GM21825 (cell line): Measurements from ENCODE around the gene THSD4.
"Not testable (repeated sequence)": the region's sequence is repeated elsewhere in the genome, so short reads cannot be mapped to it uniquely, and the experiment has no call there.

Source experiments
- ATAC-seq: cut with Tn5 transposase; IDR thresholded peaks from one replicate; pipeline ENCODE4 v1.9.1; 2021; ENCODE audit warnings: mild to moderate bottlenecking, moderate library complexity; ENCODE audit not compliant: unreplicated experiment

The THSD4 gene

GRCh38 chr15:71669688-71670087 is 554.4 kb downstream of the THSD4 start:
- no peak for ATAC-seq

GRCh38 chr15:71670222-71670621 is 555.0 kb downstream of the THSD4 start:
- ATAC-seq: not testable (repeated sequence)

GRCh38 chr15:71674354-71674753 is 559.1 kb downstream of the THSD4 start:
- no peak for ATAC-seq

GRCh38 chr15:71677352-71677751 is 562.1 kb downstream of the THSD4 start:
- no peak for ATAC-seq

GRCh38 chr15:71677766-71678165 is 562.5 kb downstream of the THSD4 start:
- ATAC-seq: no peak

GRCh38 chr15:71678191-71678590 is 562.9 kb downstream of the THSD4 start:
- no peak for ATAC-seq

- ATAC-seq: no peak
These were observed 563.3 kb downstream of the THSD4 start for GRCh38 chr15:71678605-71679004.

GRCh38 chr15:71679223-71679792 is 564.0 kb downstream of the THSD4 start:
- no peak for ATAC-seq

- ATAC-seq: no peak
These were observed 564.6 kb downstream of the THSD4 start for GRCh38 chr15:71679793-71680353.

GRCh38 chr15:71682001-71682400 is 566.7 kb downstream of the THSD4 start:
- ATAC-seq: no peak

- ATAC-seq: no peak
These were observed 568.4 kb downstream of the THSD4 start for GRCh38 chr15:71683411-71684274.

GRCh38 chr15:71685420-71685993 is 570.2 kb downstream of the THSD4 start:
- no peak for ATAC-seq

- ATAC-seq: no peak
These were observed 571.2 kb downstream of the THSD4 start for GRCh38 chr15:71686221-71687050.

- no peak for ATAC-seq
These were observed 572.7 kb downstream of the THSD4 start for GRCh38 chr15:71687902-71688508.

- ATAC-seq: no peak
These were observed 573.3 kb downstream of the THSD4 start for GRCh38 chr15:71688509-71689094.

- ATAC-seq: no peak
These were observed 575.8 kb downstream of the THSD4 start for GRCh38 chr15:71691081-71691457.

GRCh38 chr15:71691458-71692417 is 576.5 kb downstream of the THSD4 start:
- no peak for ATAC-seq

GRCh38 chr15:71697236-71697635 is 582.0 kb downstream of the THSD4 start:
- no peak for ATAC-seq

GRCh38 chr15:71698030-71698429 is 582.8 kb downstream of the THSD4 start:
- ATAC-seq: no peak
